ENCODE results near the gene OSCAR. TPM values are rescaled to one million over a fixed set of nuclear protein-coding genes. Genes with fewer than 3 reads are reported as not detected.

OSCAR gene
- total and polyA plus RNA-seq, 2 of the 13 experiments (the other 11 are each of a cell fraction or from before 2014, with no cell fraction given): 1.9 TPM; not detected in 1

DNA sequence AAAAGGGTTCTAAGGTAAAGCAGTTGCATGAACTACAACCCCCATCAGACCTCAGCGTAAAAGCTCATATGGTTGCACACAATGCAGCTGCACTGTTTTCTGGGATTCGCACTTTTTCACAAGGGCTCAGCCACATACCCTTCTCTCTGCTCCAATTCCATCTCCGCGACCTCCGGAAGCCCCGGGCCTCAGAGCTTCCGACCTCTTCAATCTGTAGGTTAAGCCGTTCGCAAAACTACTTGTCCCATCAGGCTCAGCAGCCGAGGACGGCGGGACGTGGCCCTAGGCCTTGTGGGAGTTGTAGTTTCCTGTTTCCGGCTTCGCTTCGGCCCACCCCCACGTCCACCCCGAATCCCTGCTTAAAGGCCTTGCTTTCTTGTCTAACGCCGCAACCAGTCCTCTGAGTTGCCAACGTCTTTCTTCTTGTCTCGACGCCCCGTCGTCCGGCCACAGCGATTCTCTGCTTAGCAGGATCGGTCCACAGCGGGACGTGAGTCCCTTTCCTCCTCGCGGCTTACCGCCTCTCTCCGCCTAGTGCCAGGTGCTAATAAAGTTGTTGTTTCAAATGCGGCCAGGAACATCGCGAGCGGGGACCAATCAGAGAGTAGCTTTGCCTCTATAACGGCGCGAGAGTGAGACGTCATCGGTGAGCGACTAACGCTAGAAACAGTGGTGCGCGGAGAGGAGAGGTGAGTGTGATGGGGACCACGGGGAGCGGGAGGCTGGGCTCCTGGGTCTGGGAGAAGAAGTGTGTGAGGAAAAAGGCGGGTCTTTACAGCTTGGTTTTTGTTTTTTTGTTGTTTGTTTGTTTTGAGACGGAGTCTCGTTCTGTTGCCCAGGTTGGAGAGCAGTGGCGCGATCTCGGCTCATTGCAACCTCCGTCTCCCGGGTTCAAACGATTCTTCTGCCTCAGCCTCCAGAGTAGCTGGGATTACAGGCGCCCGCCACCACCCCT is 14.8 kb upstream of the OSCAR start, which contains the start of the genes PRPF31 and TFPT (continued):
- TF ChIP-seq, protein P1, sequence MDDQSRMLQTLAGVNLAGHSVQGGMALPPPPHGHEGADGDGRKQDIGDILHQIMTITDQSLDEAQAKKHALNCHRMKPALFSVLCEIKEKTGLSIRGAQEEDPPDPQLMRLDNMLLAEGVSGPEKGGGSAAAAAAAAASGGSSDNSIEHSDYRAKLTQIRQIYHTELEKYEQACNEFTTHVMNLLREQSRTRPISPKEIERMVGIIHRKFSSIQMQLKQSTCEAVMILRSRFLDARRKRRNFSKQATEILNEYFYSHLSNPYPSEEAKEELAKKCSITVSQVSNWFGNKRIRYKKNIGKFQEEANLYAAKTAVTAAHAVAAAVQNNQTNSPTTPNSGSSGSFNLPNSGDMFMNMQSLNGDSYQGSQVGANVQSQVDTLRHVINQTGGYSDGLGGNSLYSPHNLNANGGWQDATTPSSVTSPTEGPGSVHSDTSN (CRISPR knock-in tag; IDR thresholded peaks at IDR 0.05; ENCODE audit: borderline replicate concordance): no peak
- TF ChIP-seq, protein P2, sequence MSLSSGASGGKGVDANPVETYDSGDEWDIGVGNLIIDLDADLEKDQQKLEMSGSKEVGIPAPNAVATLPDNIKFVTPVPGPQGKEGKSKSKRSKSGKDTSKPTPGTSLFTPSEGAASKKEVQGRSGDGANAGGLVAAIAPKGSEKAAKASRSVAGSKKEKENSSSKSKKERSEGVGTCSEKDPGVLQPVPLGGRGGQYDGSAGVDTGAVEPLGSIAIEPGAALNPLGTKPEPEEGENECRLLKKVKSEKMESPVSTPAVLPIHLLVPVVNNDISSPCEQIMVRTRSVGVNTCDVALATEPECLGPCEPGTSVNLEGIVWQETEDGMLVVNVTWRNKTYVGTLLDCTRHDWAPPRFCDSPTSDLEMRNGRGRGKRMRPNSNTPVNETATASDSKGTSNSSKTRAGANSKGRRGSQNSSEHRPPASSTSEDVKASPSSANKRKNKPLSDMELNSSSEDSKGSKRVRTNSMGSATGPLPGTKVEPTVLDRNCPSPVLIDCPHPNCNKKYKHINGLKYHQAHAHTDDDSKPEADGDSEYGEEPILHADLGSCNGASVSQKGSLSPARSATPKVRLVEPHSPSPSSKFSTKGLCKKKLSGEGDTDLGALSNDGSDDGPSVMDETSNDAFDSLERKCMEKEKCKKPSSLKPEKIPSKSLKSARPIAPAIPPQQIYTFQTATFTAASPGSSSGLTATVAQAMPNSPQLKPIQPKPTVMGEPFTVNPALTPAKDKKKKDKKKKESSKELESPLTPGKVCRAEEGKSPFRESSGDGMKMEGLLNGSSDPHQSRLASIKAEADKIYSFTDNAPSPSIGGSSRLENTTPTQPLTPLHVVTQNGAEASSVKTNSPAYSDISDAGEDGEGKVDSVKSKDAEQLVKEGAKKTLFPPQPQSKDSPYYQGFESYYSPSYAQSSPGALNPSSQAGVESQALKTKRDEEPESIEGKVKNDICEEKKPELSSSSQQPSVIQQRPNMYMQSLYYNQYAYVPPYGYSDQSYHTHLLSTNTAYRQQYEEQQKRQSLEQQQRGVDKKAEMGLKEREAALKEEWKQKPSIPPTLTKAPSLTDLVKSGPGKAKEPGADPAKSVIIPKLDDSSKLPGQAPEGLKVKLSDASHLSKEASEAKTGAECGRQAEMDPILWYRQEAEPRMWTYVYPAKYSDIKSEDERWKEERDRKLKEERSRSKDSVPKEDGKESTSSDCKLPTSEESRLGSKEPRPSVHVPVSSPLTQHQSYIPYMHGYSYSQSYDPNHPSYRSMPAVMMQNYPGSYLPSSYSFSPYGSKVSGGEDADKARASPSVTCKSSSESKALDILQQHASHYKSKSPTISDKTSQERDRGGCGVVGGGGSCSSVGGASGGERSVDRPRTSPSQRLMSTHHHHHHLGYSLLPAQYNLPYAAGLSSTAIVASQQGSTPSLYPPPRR (CRISPR knock-in tag; IDR thresholded peaks at IDR 0.05; ENCODE audit: borderline replicate concordance): peak; percentile 72; the same call in 1 of the 2 replicates
- TF ChIP-seq KDM1A (CRISPR knock-in tag; IDR thresholded peaks at IDR 0.05) (no peak), ZNF530 (CRISPR knock-in tag; IDR thresholded peaks at IDR 0.05; ENCODE audit: low read depth) (no peak), ZFAT (CRISPR knock-in tag; conservative IDR thresholded peaks at IDR 0.05) (no peak), TMF1 (CRISPR knock-in tag; IDR thresholded peaks at IDR 0.05; ENCODE audit: low read depth) (no peak), LCORL (IDR thresholded peaks at IDR 0.05) (no peak), LCORL (CRISPR knock-in tag; IDR thresholded peaks at IDR 0.05) (no peak; the same call in 1 of the 2 replicates), JUN (CRISPR knock-in tag; IDR thresholded peaks at IDR 0.05) (peak; percentile 67; the same call in 1 of the 2 replicates), RBM39 (IDR thresholded peaks at IDR 0.05; ENCODE audit: low read depth, low read length, poor library complexity, severe bottlenecking) (no peak), RXRB (CRISPR knock-in tag; IDR thresholded peaks at IDR 0.05; ENCODE audit: borderline replicate concordance) (peak; percentile 70), NKX3-1 (CRISPR knock-in tag; IDR thresholded peaks at IDR 0.05) (no peak), ZNF432 (CRISPR knock-in tag; IDR thresholded peaks at IDR 0.05; ENCODE audit: borderline replicate concordance) (no peak), ETV5 (CRISPR knock-in tag; IDR thresholded peaks at IDR 0.05; ENCODE audit: borderline replicate concordance) (peak; percentile 46; the same call in 1 of the 2 replicates), MAF1 (CRISPR knock-in tag; IDR thresholded peaks at IDR 0.05; ENCODE audit: borderline replicate concordance) (no peak), NR3C1 (CRISPR knock-in tag; IDR thresholded peaks at IDR 0.05) (no peak), ARID2 (CRISPR knock-in tag; IDR thresholded peaks at IDR 0.05; ENCODE audit: borderline replicate concordance) (no peak), ZNF629 (CRISPR knock-in tag; conservative IDR thresholded peaks at IDR 0.05) (no peak), ZBTB21 (CRISPR knock-in tag; IDR thresholded peaks at IDR 0.05) (no peak), ZNF788 (CRISPR knock-in tag; IDR thresholded peaks at IDR 0.05; ENCODE audit: borderline replicate concordance) (no peak; the same call in 1 of the 2 replicates), ZNF570 (CRISPR knock-in tag; IDR thresholded peaks at IDR 0.05; ENCODE audit: borderline replicate concordance) (0 out of 2 replicates have a peak, but pooled peaks have one; percentile 53), POLR2A (IDR thresholded peaks at IDR 0.05; ENCODE audit: insufficient read depth in 1 of 2, low read depth in 2 of 2, low read length in 2 of 2) (peak; percentile 75 to 87)
- TF ChIP-seq, protein P3, sequence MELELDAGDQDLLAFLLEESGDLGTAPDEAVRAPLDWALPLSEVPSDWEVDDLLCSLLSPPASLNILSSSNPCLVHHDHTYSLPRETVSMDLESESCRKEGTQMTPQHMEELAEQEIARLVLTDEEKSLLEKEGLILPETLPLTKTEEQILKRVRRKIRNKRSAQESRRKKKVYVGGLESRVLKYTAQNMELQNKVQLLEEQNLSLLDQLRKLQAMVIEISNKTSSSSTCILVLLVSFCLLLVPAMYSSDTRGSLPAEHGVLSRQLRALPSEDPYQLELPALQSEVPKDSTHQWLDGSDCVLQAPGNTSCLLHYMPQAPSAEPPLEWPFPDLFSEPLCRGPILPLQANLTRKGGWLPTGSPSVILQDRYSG (CRISPR knock-in tag; IDR thresholded peaks at IDR 0.05): no peak
